ENCODE measurements around the gene NR5A2. TPM values are rescaled to one million over a fixed set of nuclear protein-coding genes. Genes with fewer than 3 reads are reported as not detected.

NR5A2 gene
- 0.05 and 0.07 TPM in 2 replicates for total RNA-seq

- peaks cover 54% of the 10 kb centered on the region for H3K27me3 Mint-ChIP-seq
- intact Hi-C loops (cut with micrococcal nuclease): loop anchor here (2.0 to 5.0 kb wide), 2 partner anchors 15 to 50 kb away; no protein-coding TSS in a partner anchor
Measured at GRCh38 chr1:200027264-200027823, at the start of gene NR5A2. NR5A2 (plus strand) TSS chr1:200027710; CDS start chr1:200027848, 138 bp downstream.

GRCh38 chr1:199978408-199978940 lies 49.0 kb upstream of the NR5A2 start:
- CTCF ChIA-PET: no interaction called here

More at GRCh38 chr1:200027264-200027823, at the start of gene NR5A2:
- Mint-ChIP-seq H3K4me1 (peaks cover 14% of the 10 kb centered on the region), H3K4me3 (no peak within 1 kb of the TSS), H3K9me3 (no peaks in the 10 kb centered on the region), H3K27ac (no peak within 1 kb of the TSS), H3K36me3 (ENCODE audit: low read depth) (no peaks in the 10 kb centered on the region)
- ChIA-PET POLR2A (no interaction called here), CTCF (no interaction called here)
- ATAC-seq (ENCODE audit: low read depth): no peak
- DNase-seq: no peak
- no peak for TF ChIP-seq CTCF (IDR thresholded peaks at IDR 0.05)

DNA sequence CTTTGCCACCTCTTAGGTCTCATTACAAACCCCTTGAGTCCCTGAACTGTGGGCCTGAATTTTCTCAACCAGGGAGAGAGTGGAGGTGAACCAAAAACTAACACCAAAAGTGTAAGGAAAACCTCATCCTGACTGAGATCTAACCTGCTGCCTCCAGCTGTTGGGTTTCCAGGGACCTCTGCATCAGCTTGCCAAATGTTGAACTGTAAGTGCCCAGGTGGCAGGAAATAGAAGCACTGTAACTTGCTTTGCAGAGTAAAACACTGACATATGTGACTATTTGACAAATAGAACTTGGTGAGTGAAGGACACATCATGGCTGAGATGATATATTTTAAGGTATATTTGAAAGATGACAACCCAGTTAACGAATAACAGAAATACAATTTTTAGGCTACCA lies 48.4 kb upstream of the NR5A2 start:
- no peak overlapping the region for H3K4me3 Mint-ChIP-seq
- H3K9me3 Mint-ChIP-seq: no peaks in the 10 kb centered on the region
- peaks cover 49% of the 10 kb centered on the region for H3K27me3 Mint-ChIP-seq
- H3K27ac Mint-ChIP-seq: no peak overlapping the region
- intact Hi-C loops (cut with micrococcal nuclease): loop anchor here (5.0 kb wide), 3 partner anchors 37 to 328 kb away; partner anchors contain the start of gene NR5A2
- DNase-seq (no peak), ATAC-seq (ENCODE audit: low read depth) (no peak)
- POLR2A ChIA-PET: interaction anchor here (0.9 kb wide), 1 partner anchor 8 kb away, joined by 3 read pairs; no protein-coding TSS in a partner anchor
- H3K4me1 Mint-ChIP-seq: peaks cover 24% of the 10 kb centered on the region
- CTCF ChIA-PET: no interaction called here
- H3K36me3 Mint-ChIP-seq (ENCODE audit: low read depth): no peaks in the 10 kb centered on the region
- no peak for TF ChIP-seq CTCF (IDR thresholded peaks at IDR 0.05)

More at GRCh38 chr1:199978408-199978940, 49.0 kb upstream of the NR5A2 start:
- Mint-ChIP-seq H3K9me3 (no peaks in the 10 kb centered on the region), H3K27me3 (peaks cover 51% of the 10 kb centered on the region), H3K27ac (no peak overlapping the region), H3K4me3 (no peak overlapping the region), H3K4me1 (peaks cover 24% of the 10 kb centered on the region), H3K36me3 (ENCODE audit: low read depth) (no peaks in the 10 kb centered on the region)
- intact Hi-C loops (cut with micrococcal nuclease): loop anchor here (5.0 kb wide), 3 partner anchors 36 to 329 kb away; partner anchors contain the start of gene NR5A2
- POLR2A ChIA-PET: interaction anchor here (0.9 kb wide), 1 partner anchor 8 kb away, joined by 3 read pairs; no protein-coding TSS in a partner anchor
- TF ChIP-seq CTCF (IDR thresholded peaks at IDR 0.05): no peak
- ATAC-seq (ENCODE audit: low read depth): no peak
- no peak for DNase-seq

GRCh38 chr1:199981584-199981983 lies 45.9 kb upstream of the NR5A2 start:
- H3K27me3 Mint-ChIP-seq: peaks cover 39% of the 10 kb centered on the region
- intact Hi-C loops (cut with micrococcal nuclease): no loop called here
- CTCF ChIA-PET: no interaction called here

More at GRCh38 chr1:199981584-199981983, 45.9 kb upstream of the NR5A2 start:
- Mint-ChIP-seq H3K9me3 (no peaks in the 10 kb centered on the region), H3K27ac (no peak overlapping the region), H3K36me3 (ENCODE audit: low read depth) (no peaks in the 10 kb centered on the region), H3K4me3 (no peak overlapping the region), H3K4me1 (peaks cover 22% of the 10 kb centered on the region)
- DNase-seq (no peak), ATAC-seq (ENCODE audit: low read depth) (no peak)
- POLR2A ChIA-PET: no interaction called here
- no peak for TF ChIP-seq CTCF (IDR thresholded peaks at IDR 0.05)

Data from activated B cell treated with CpG ODN at 0.5 μM for 24 hours (primary cell).